ENCODE data around the gene OR8B4. TPM values are rescaled to one million over a fixed set of nuclear protein-coding genes. Genes with fewer than 3 reads are reported as not detected.
"Not testable (repeated sequence)": the region's sequence is repeated elsewhere in the genome, so short reads cannot be mapped to it uniquely, and the experiment has no call there.

OR8B4 gene
- total RNA-seq, 1 donor from 2014 or later: not detected

GRCh38 chr11:124402326-124402922, 22.2 kb downstream of the OR8B4 start:
- Mint-ChIP-seq H3K36me3 (ENCODE audit: low read depth, unreplicated experiment) (no peaks in the 10 kb centered on the region), H3K9me3 (ENCODE audit: unreplicated experiment) (no peaks in the 10 kb centered on the region), H3K4me3 (ENCODE audit: unreplicated experiment) (no peak overlapping the region), H3K27ac (ENCODE audit: unreplicated experiment) (peak overlapping the region; percentile 67), H3K27me3 (ENCODE audit: low read depth, unreplicated experiment) (no peaks in the 10 kb centered on the region), H3K4me1 (ENCODE audit: low read depth, unreplicated experiment) (no peaks in the 10 kb centered on the region)
- Histone ChIP-seq H3K9me3 (ENCODE audit: insufficient read depth, low read depth, low read length) (no peaks in the 10 kb centered on the region), H3K27me3 (ENCODE audit: insufficient read depth, low read length) (no peaks in the 10 kb centered on the region), H3K4me2 (ENCODE audit: low read length) (no peak overlapping the region), H3K9ac (ENCODE audit: low read length) (no peak overlapping the region), H3K4me3 (ENCODE audit: insufficient read depth, low read depth, low read length) (no peak overlapping the region), H2AFZ (ENCODE audit: low read depth, low read length) (no peak overlapping the region), H3K79me2 (ENCODE audit: insufficient read depth, low read length) (no peaks in the 10 kb centered on the region), H3K4me1 (ENCODE audit: insufficient read depth, low read length) (no peaks in the 10 kb centered on the region), H3K27ac (ENCODE audit: low read depth, low read length) (no peak overlapping the region), H3K36me3 (ENCODE audit: insufficient read depth, low read length) (no peaks in the 10 kb centered on the region), H4K20me1 (ENCODE audit: insufficient read depth, low read length) (no peaks in the 10 kb centered on the region)
- no peak for TF ChIP-seq EZH2 (IDR thresholded peaks at IDR 0.05; ENCODE audit: insufficient read depth, low read length)
- TF ChIP-seq CTCF (IDR thresholded peaks at IDR 0.05; ENCODE audit: insufficient read depth, low read depth, low read length): peak; percentile 96
- DNase-seq (ENCODE audit: low read depth) (peak; percentile 65), FAIRE-seq (peak; percentile 39)

GRCh38 chr11:124398924-124399323, 25.7 kb downstream of the OR8B4 start, which contains the start of gene OR8B3:
TSS of gene OR8B3 (minus strand) at chr11:124399024. CDS start at chr11:124397351, 1,673 bp downstream.
- no peaks in the 10 kb centered on the region for H3K36me3 ChIP-seq (ENCODE audit: insufficient read depth, low read length)
- Mint-ChIP-seq H3K27me3 (ENCODE audit: low read depth, unreplicated experiment) (no peaks in the 10 kb centered on the region), H3K36me3 (ENCODE audit: low read depth, unreplicated experiment) (no peaks in the 10 kb centered on the region), H3K27ac (ENCODE audit: unreplicated experiment) (no peak within 1 kb of the TSS), H3K9me3 (ENCODE audit: unreplicated experiment) (no peaks in the 10 kb centered on the region), H3K4me1 (ENCODE audit: low read depth, unreplicated experiment) (no peaks in the 10 kb centered on the region), H3K4me3 (ENCODE audit: unreplicated experiment) (no peak within 1 kb of the TSS)
- DNase-seq (ENCODE audit: low read depth): no peak
- H3K79me2 ChIP-seq (ENCODE audit: insufficient read depth, low read length): no peaks in the 10 kb centered on the region
- TF ChIP-seq CTCF (IDR thresholded peaks at IDR 0.05; ENCODE audit: insufficient read depth, low read depth, low read length) (no peak), EZH2 (IDR thresholded peaks at IDR 0.05; ENCODE audit: insufficient read depth, low read length) (no peak)
- H4K20me1 ChIP-seq (ENCODE audit: insufficient read depth, low read length): no peaks in the 10 kb centered on the region
- no peak within 1 kb of the TSS for H3K27ac ChIP-seq (ENCODE audit: low read depth, low read length)
- no peaks in the 10 kb centered on the region for H3K4me1 ChIP-seq (ENCODE audit: insufficient read depth, low read length)
- no peak within 1 kb of the TSS for H2AFZ ChIP-seq (ENCODE audit: low read depth, low read length)
- FAIRE-seq: no peak
- H3K4me3 ChIP-seq (ENCODE audit: insufficient read depth, low read depth, low read length): no peak within 1 kb of the TSS
- H3K4me2 ChIP-seq (ENCODE audit: low read length): no peak within 1 kb of the TSS
- H3K27me3 ChIP-seq (ENCODE audit: insufficient read depth, low read length): no peaks in the 10 kb centered on the region
- no peaks in the 10 kb centered on the region for H3K9me3 ChIP-seq (ENCODE audit: insufficient read depth, low read depth, low read length)
- no peak within 1 kb of the TSS for H3K9ac ChIP-seq (ENCODE audit: low read length)

GRCh38 chr11:124396847-124397246, 27.8 kb downstream of the OR8B4 start:
- H2AFZ ChIP-seq (ENCODE audit: low read depth, low read length); H3K36me3 ChIP-seq (ENCODE audit: insufficient read depth, low read length); H3K79me2 ChIP-seq (ENCODE audit: insufficient read depth, low read length); H3K4me1 Mint-ChIP-seq (ENCODE audit: low read depth, unreplicated experiment); H3K4me1 ChIP-seq (ENCODE audit: insufficient read depth, low read length); H4K20me1 ChIP-seq (ENCODE audit: insufficient read depth, low read length); H3K27ac ChIP-seq (ENCODE audit: low read depth, low read length); H3K36me3 Mint-ChIP-seq (ENCODE audit: low read depth, unreplicated experiment); DNase-seq (ENCODE audit: low read depth); H3K4me3 Mint-ChIP-seq (ENCODE audit: unreplicated experiment); H3K9me3 Mint-ChIP-seq (ENCODE audit: unreplicated experiment); H3K9me3 ChIP-seq (ENCODE audit: insufficient read depth, low read depth, low read length); H3K27me3 ChIP-seq (ENCODE audit: insufficient read depth, low read length); H3K9ac ChIP-seq (ENCODE audit: low read length); H3K4me2 ChIP-seq (ENCODE audit: low read length); H3K27me3 Mint-ChIP-seq (ENCODE audit: low read depth, unreplicated experiment); H3K27ac Mint-ChIP-seq (ENCODE audit: unreplicated experiment); H3K4me3 ChIP-seq (ENCODE audit: insufficient read depth, low read depth, low read length): not testable (repeated sequence)
- peak; percentile 58 for FAIRE-seq

All from astrocyte (in vitro differentiated cells and primary cell).